NCI-H82 treated with DMSO at 0.1 percent for 48 hours (cell line): ENCODE data around the gene NOP14.
"Not testable (repeated sequence)": the region's sequence is repeated elsewhere in the genome, so short reads cannot be mapped to it uniquely, and the experiment has no call there.

Experiments used
- DNase-seq: peaks from one replicate; lab custom pipeline; 2025; ENCODE audit not compliant: unreplicated experiment; lab: John Stamatoyannopoulos, UW

NOP14 gene

GRCh38 chr4:2932951-2933565 lies 30.1 kb downstream of the NOP14 start:
- no peak for DNase-seq

- DNase-seq: no peak
Observed at GRCh38 chr4:2932321-2932950, 30.8 kb downstream of the NOP14 start.

GRCh38 chr4:2931512-2932301 lies 31.5 kb downstream of the NOP14 start:
- no peak for DNase-seq

- no peak for DNase-seq
Observed at GRCh38 chr4:2930758-2931511, 32.3 kb downstream of the NOP14 start.

GRCh38 chr4:2930135-2930757 lies 33.0 kb downstream of the NOP14 start:
- DNase-seq: no peak

GRCh38 chr4:2929469-2929868 lies 33.7 kb downstream of the NOP14 start:
- no peak for DNase-seq

GRCh38 chr4:2928242-2929176 lies 34.7 kb downstream of the NOP14 start:
- no peak for DNase-seq

GRCh38 chr4:2927696-2928075 lies 35.5 kb downstream of the NOP14 start:
- no peak for DNase-seq

GRCh38 chr4:2927016-2927695 lies 36.0 kb downstream of the NOP14 start:
- DNase-seq: no peak

GRCh38 chr4:2925931-2926860 lies 37.0 kb downstream of the NOP14 start:
- no peak for DNase-seq

GRCh38 chr4:2925496-2925895 lies 37.7 kb downstream of the NOP14 start:
- no peak for DNase-seq

GRCh38 chr4:2924765-2925301 lies 38.4 kb downstream of the NOP14 start:
- DNase-seq: no peak

GRCh38 chr4:2924286-2924685 lies 38.9 kb downstream of the NOP14 start:
- DNase-seq: no peak

GRCh38 chr4:2923668-2924173 lies 39.5 kb downstream of the NOP14 start:
- no peak for DNase-seq

GRCh38 chr4:2923141-2923551 lies 40.1 kb downstream of the NOP14 start:
- DNase-seq: no peak

- DNase-seq: not testable (repeated sequence)
Observed at GRCh38 chr4:2922453-2923101, 40.6 kb downstream of the NOP14 start.

GRCh38 chr4:2918714-2919113 lies 44.5 kb downstream of the NOP14 start:
- not testable (repeated sequence) for DNase-seq
